Psoas muscle (tissue), 8 donors: ENCODE measurements around the gene SPOCD1. TPM values are rescaled to one million over a fixed set of nuclear protein-coding genes. Genes with fewer than 3 reads are reported as not detected.

Source experiments
- ATAC-seq, 4 donors: fragments of 200-7000 bp; cut with Tn5 transposase; one replicate each; pipeline ENCODE4 v1.9.1; 2020; ENCODE audit warnings: moderate library complexity in 3 of 4, mild to moderate bottlenecking in 2 of 4
- DNase-seq, 2 donors: peaks; one replicate each; pipeline ENCODE4 v3.0.0-alpha.2; 2020
- H3K27ac ChIP-seq: fragments of 200-600 bp; one replicate; pipeline ENCODE4 v1.8.0; 2022
- H3K27me3 ChIP-seq, 3 donors: fragments of 200-600 bp in 1 of 3; one replicate each; pipeline versions ENCODE4 v1.6.1 to v1.8.0; 2013 to 2022; ENCODE audit warnings: low read length in 2 of 3, mild to moderate bottlenecking in 2 of 3, moderate library complexity in 1 of 3; ENCODE audit not compliant: insufficient read depth in 3 of 3
- H3K36me3 ChIP-seq, 2 donors: fragments of 200-600 bp in 1 of 2; one replicate each; pipeline versions ENCODE4 v1.6.1 to v1.8.0; 2013 to 2022; ENCODE audit warnings: low read depth in 1 of 2, mild to moderate bottlenecking in 1 of 2, moderate library complexity in 1 of 2; ENCODE audit not compliant: insufficient read depth in 1 of 2
- H3K4me1 ChIP-seq: fragments of 200-600 bp; one replicate; pipeline ENCODE4 v1.8.0; 2022
- H3K4me3 ChIP-seq: fragments of 200-600 bp; one replicate; pipeline ENCODE4 v1.8.0; 2022; ENCODE audit warnings: mild to moderate bottlenecking
- H3K9me3 ChIP-seq: fragments of 200-600 bp; one replicate; pipeline ENCODE4 v1.8.0; 2022
- CTCF ChIP-seq: fragments of 200-600 bp; IDR thresholded peaks from one replicate; pipeline ENCODE4 v1.8.0; 2022; ENCODE audit warnings: antibody characterized with exemption
- WGBS, 3 donors: extraction: QIAGEN DNeasy Blood & Tissue Kit; methylation state at CpG; one replicate each; pipeline versions ENCODE4 v1.1.6 to v1.1.7; 2013; 5-methylcytosine and 5-hydroxymethylcytosine counted together
- intact Hi-C, 2 donors: fragments of 100-400 bp; cut with DNase I; formaldehyde crosslinking; loops; one replicate each; pipeline versions ENCODE4 v1.11.0 to v1.14.2; 2022
- polyA plus RNA-seq, 3 donors: library from polyadenylated mRNA; stranded (reverse); fragments of 200-250 nt; gene quantifications; one replicate each; pipeline ENCODE4 v1.2.3, GENCODE V29; 2013
- total RNA-seq, 4 donors: library from RNA; stranded (reverse); fragmentation: NEBNext Ultra II Directional in 2 of 4; extraction: Animal tissue kit (Norgen Biotek cat#: 25700) in 2 of 4; gene quantifications; one replicate each; pipeline versions ENCODE4 v1.2.1 to v1.2.4, GENCODE V29; 2021 to 2023
- donor health status: healthy with polysubstance abuse.
- donor health status: DM: no; HTN: no; CAD: no; lungs with moderate emphysema.
- donor health status: Bipolar disorder and iron deficiency.
- donor health status: healthy.
- donor health status: DM: yes; HTN: yes; CAD: no.
- donor health status: DM: no; HTN: no; CAD: no.
- donor health status: DM: no; HTN: no; CAD: no.
- donor health status: DM: yes; HTN: yes; CAD: no.

Gene SPOCD1
- total and polyA plus RNA-seq, 7 donors, result 0.05 to 2.5 (median 0.15) TPM; not detected in 2

- no peak overlapping the region for H3K4me3 ChIP-seq
- H3K36me3 ChIP-seq, result no peaks in the 10 kb centered on the region
- intact Hi-C loops, result loop anchor here in 1 of 2 donors (2.0 kb wide), 1 partner anchor 78 kb away; no protein-coding TSS in a partner anchor
- H3K9me3 ChIP-seq, result no peaks in the 10 kb centered on the region
- DNase-seq (no peak), ATAC-seq (no peak)
- H3K4me1 ChIP-seq, result no peaks in the 10 kb centered on the region
- no peak for TF ChIP-seq CTCF
- no peak overlapping the region for H3K27ac ChIP-seq
- peaks cover 0 to 2% (median 0%) of the 10 kb centered on the region in 3 donors for H3K27me3 ChIP-seq
- WGBS, 3 donors, result 83 to 85% (median 84%) methylated on average over 24 to 32 of the region's 32 CpGs
These were observed 73.2 kb downstream of the SPOCD1 start for GRCh38 chr1:31742462-31743212.

Other genes starting within 250 kb of the SPOCD1 start
- gene TINAGL1, start 239.5 kb downstream of the SPOCD1 start, total RNA-seq, result 10 to 100 TPM; 28.5 to 59.6 (median 47.3) TPM
- gene TINAGL1, start 239.5 kb downstream of the SPOCD1 start, polyA plus RNA-seq, result 10 to 100 TPM; 46.7 to 59.3 (median 57.4) TPM
- gene HCRTR1, start 198.3 kb downstream of the SPOCD1 start, total RNA-seq, result 1 to 10 TPM in 1 of 4 donors, under 1 TPM in 2, not detected in 1; 0.18 to 1.2 (median 0.42) TPM
- under 1 TPM; 0.12 to 0.51 (median 0.27) TPM for gene HCRTR1, start 198.3 kb downstream of the SPOCD1 start, polyA plus RNA-seq
- 10 to 100 TPM; 22.1 to 43.1 (median 29.7) TPM for gene PEF1, start 171.1 kb downstream of the SPOCD1 start, total RNA-seq
- gene PEF1, start 171.1 kb downstream of the SPOCD1 start, polyA plus RNA-seq, result 10 to 100 TPM; 29.5 to 57.4 (median 30.7) TPM
- gene COL16A1, start 112.0 kb downstream of the SPOCD1 start, total RNA-seq, result 10 to 100 TPM in 1 of 4 donors, 1 to 10 TPM in 3; 6.1 to 14.2 (median 8.4) TPM
- 1 to 10 TPM; 2.9 to 4.1 (median 3.5) TPM for gene COL16A1, start 112.0 kb downstream of the SPOCD1 start, polyA plus RNA-seq
- gene ADGRB2, start 51.7 kb downstream of the SPOCD1 start, total RNA-seq, result 1 to 10 TPM in 3 of 4 donors, under 1 TPM in 1; 0.61 to 1.8 (median 1.2) TPM
- gene ADGRB2, start 51.7 kb downstream of the SPOCD1 start, polyA plus RNA-seq, result under 1 TPM; 0.44 to 0.73 (median 0.65) TPM
- gene PTP4A2, start 122.3 kb upstream of the SPOCD1 start, total RNA-seq, result 100 to 1,000 TPM; 290 to 532 (median 433) TPM
- gene PTP4A2, start 122.3 kb upstream of the SPOCD1 start, polyA plus RNA-seq, result 100 to 1,000 TPM; 246 to 729 (median 300) TPM
- gene KHDRBS1, start 197.8 kb upstream of the SPOCD1 start, total RNA-seq, result 10 to 100 TPM; 46.5 to 64.5 (median 56.1) TPM
- 10 to 100 TPM; 30.6 to 40.4 (median 38.5) TPM for gene KHDRBS1, start 197.8 kb upstream of the SPOCD1 start, polyA plus RNA-seq